GM12878 (cell line): Measurements from ENCODE around the gene ZNF892. TPM values are rescaled to one million over a fixed set of nuclear protein-coding genes. Genes with fewer than 3 reads are reported as not detected.

Experiments used
- ATAC-seq: fragments of 200-7000 bp; cut with Tn5 transposase; 3 replicates; pipeline ENCODE4 v1.9.1; 2020; ENCODE audit warnings: mild to moderate bottlenecking, moderate library complexity
- BruUV-seq: library from RNA; stranded (reverse); fragments of 400-500 nt; replicated peaks from 2 replicates; lab custom pipeline; 2021; lab: Mats Ljungman, UMichigan
- CTCF ChIA-PET: fragments of 300-600 bp; sonication (Branson Sonifier 250); formaldehyde crosslinking; extraction: SDS; loops from one replicate; lab custom pipeline; 2021; ENCODE audit warnings: inconsistent platforms; lab: Yijun Ruan, JAX
- POLR2A ChIA-PET: fragments of 350-600 bp; formaldehyde crosslinking; extraction: SDS; loops from one replicate; lab custom pipeline; 2021; ENCODE audit warnings: inconsistent platforms; lab: Charles Lee
- RAD21 ChIA-PET: fragments of 300-600 bp; sonication (Branson Sonifier 250); formaldehyde crosslinking; loops from one replicate; lab custom pipeline; 2023; ENCODE audit warnings: antibody characterized with exemption; ENCODE audit not compliant: unreplicated experiment; lab: Charles Lee
- SMC1A ChIA-PET: fragments of 300-600 bp; sonication (Branson Sonifier 250); formaldehyde crosslinking; loops from one replicate; lab custom pipeline; 2023; ENCODE audit not compliant: unreplicated experiment, uncharacterized antibody; lab: Charles Lee
- DNase-seq: peaks from one replicate; pipeline ENCODE4 v3.0.0-alpha.2; 2011; ENCODE audit warnings: low read depth, low spot score
- FAIRE-seq: peaks from 3 replicates; lab custom pipeline; 2011; peaks lifted over from hg19 to GRCh38; lab: Jason Lieb, UNC
- H2AFZ ChIP-seq: 2 replicates; pipeline ENCODE4 v1.6.0; 2011; ENCODE audit warnings: low read depth, low read length, control low read depth; ENCODE audit not compliant: control insufficient read depth
- H3K27ac ChIP-seq: 2 replicates; pipeline ENCODE4 v1.5.1; 2011; ENCODE audit warnings: control low read depth; ENCODE audit not compliant: control insufficient read depth, insufficient read depth
- H3K27me3 ChIP-seq, 2 experiments: replicated peaks in 1 of 2; 2 replicates each; pipeline versions ENCODE4 v1.6.0 to v1.6.1; 2011; ENCODE audit warnings: low read length in 1 of 2; ENCODE audit not compliant: control insufficient read depth in 2 of 2, insufficient read depth in 2 of 2
- H3K36me3 ChIP-seq, 2 experiments: 2 replicates each; pipeline ENCODE4 v1.5.1; 2011; ENCODE audit warnings: low read length in 1 of 2; ENCODE audit not compliant: control insufficient read depth in 2 of 2, insufficient read depth in 2 of 2
- H3K4me1 ChIP-seq: 2 replicates; pipeline ENCODE4 v1.6.1; 2011; ENCODE audit warnings: mild to moderate bottlenecking, low read length, moderate library complexity, mixed read lengths; ENCODE audit not compliant: control insufficient read depth, insufficient read depth
- H3K4me2 ChIP-seq: 2 replicates; pipeline ENCODE4 v1.6.0; 2011; ENCODE audit warnings: control low read depth; ENCODE audit not compliant: control insufficient read depth, insufficient read depth
- H3K4me3 ChIP-seq: fragments of 200-600 bp; sonication (generic); 2 replicates; pipeline ENCODE4 v1.5.1; 2016
- H3K79me2 ChIP-seq: 2 replicates; pipeline ENCODE4 v1.6.0; 2011; ENCODE audit warnings: low read length; ENCODE audit not compliant: control insufficient read depth, insufficient read depth
- H3K9ac ChIP-seq: 2 replicates; pipeline ENCODE4 v1.8.0; 2011; ENCODE audit warnings: low read length, control low read depth, mixed read lengths; ENCODE audit not compliant: control insufficient read depth, insufficient read depth
- H3K9me3 ChIP-seq: replicated peaks from 3 replicates; pipeline ENCODE4 v1.5.1; 2011; ENCODE audit warnings: mild to moderate bottlenecking, low read length; ENCODE audit not compliant: control insufficient read depth, insufficient read depth
- H4K20me1 ChIP-seq: 2 replicates; pipeline ENCODE4 v1.6.0; 2011; ENCODE audit not compliant: control insufficient read depth, insufficient read depth
- BHLHE40 ChIP-seq, 2 experiments: fragments of 450-650 bp in 1 of 2; IDR thresholded peaks; 2 replicates each; pipeline ENCODE4 v1.6.1; 2011 to 2017; ENCODE audit warnings: low read depth in 2 of 2, borderline replicate concordance in 1 of 2, improper control_type of control experiment in 1 of 2, low read length in 1 of 2, mild to moderate bottlenecking in 1 of 2
- BMI1 ChIP-seq: fragments of 450-650 bp; IDR thresholded peaks from 2 replicates; pipeline ENCODE4 v1.6.1; 2016; ENCODE audit warnings: mild to moderate bottlenecking, moderate library complexity, borderline replicate concordance
- DPF2 ChIP-seq: fragments of 450-650 bp; IDR thresholded peaks from 2 replicates; pipeline ENCODE4 v1.6.1; 2017; ENCODE audit warnings: mild to moderate bottlenecking
- EGR1 ChIP-seq, 2 experiments: IDR thresholded peaks; 1 replicate in 1 of 2; 2 replicates in 1 of 2; pipeline ENCODE4 v1.6.1; 2011 to 2012; ENCODE audit warnings: low read depth in 2 of 2, low read length in 2 of 2, borderline replicate concordance in 1 of 2, mild to moderate bottlenecking in 1 of 2, moderate library complexity in 1 of 2
- FOXK2 ChIP-seq: fragments of 450-650 bp; IDR thresholded peaks from 2 replicates; pipeline ENCODE4 v1.6.1; 2017; ENCODE audit warnings: mild to moderate bottlenecking, moderate library complexity
- LARP7 ChIP-seq: fragments of 450-650 bp; IDR thresholded peaks from 2 replicates; pipeline ENCODE4 v1.6.1; 2017; ENCODE audit warnings: mild to moderate bottlenecking
- PKNOX1 ChIP-seq: fragments of 450-650 bp; IDR thresholded peaks from 2 replicates; pipeline ENCODE4 v1.6.1; 2016; ENCODE audit warnings: mild to moderate bottlenecking
- POLR2A ChIP-seq: IDR thresholded peaks from 2 replicates; pipeline ENCODE4 v1.6.1; 2011; ENCODE audit warnings: low read depth, mild to moderate bottlenecking, low read length
- SMAD5 ChIP-seq: IDR thresholded peaks from 2 replicates; pipeline ENCODE4 v1.6.1; 2016; ENCODE audit warnings: antibody characterized with exemption, low read depth
- STAT1 ChIP-seq: fragments of 450-650 bp; conservative IDR thresholded peaks from 2 replicates; pipeline ENCODE4 v1.6.1; 2014; ENCODE audit warnings: antibody characterized with exemption, mild to moderate bottlenecking
- WGBS: methylation state at CpG from one replicate; pipeline ENCODE4 v1.1.6; 2016; ENCODE audit warnings: low lambda C conversion rate; ENCODE audit not compliant: insufficient replicate concordance, insufficient coverage; ENCODE audit errors: missing lambda C conversion rate; 5-methylcytosine and 5-hydroxymethylcytosine counted together
- in situ Hi-C: fragments of 300-500 bp; cut with MboI; formaldehyde crosslinking; loops from 9 replicates; pipeline ENCODE4 v1.14.3; 2018; ENCODE audit warnings: mixed read lengths
- intact Hi-C: fragments of 100-400 bp; cut with micrococcal nuclease; formaldehyde crosslinking; loops from one replicate; pipeline ENCODE4 v1.14.2; 2022; ENCODE audit not compliant: unreplicated experiment
- polyA plus RNA-seq, 11 experiments: library from polyadenylated mRNA; depleted of rRNA in 4 of 11; unstranded in 6 of 11; stranded (reverse) in 5 of 11; fragments of >200 nt; fragmentation: Nextera tagmentation in 4 of 11; fragmentation: Illumina TruSeq in 1 of 11; extraction: Ambion mirVana in 4 of 11; extraction: Trizol in 1 of 11; gene quantifications; 1 replicate in 1 of 11; 2 replicates in 10 of 11; pipeline versions ENCODE4 v1.2.1 to v1.2.3, GENCODE V29; 2011 to 2016; ENCODE audit warnings: inconsistent platforms in 2 of 11, missing spikeins in 2 of 11, low read depth in 1 of 11
- total RNA-seq, 4 experiments: library from RNA; depleted of rRNA in 3 of 4; stranded (reverse); fragments of >200 nt in 3 of 4; fragmentation: Illumina TruSeq in 1 of 4; extraction: Trizol in 1 of 4; gene quantifications; 2 replicates each; pipeline versions ENCODE4 v1.2.1 to v1.2.3, GENCODE V29; 2013 to 2021
- TF ChIP-seq, protein P1 (sequence below): fragments of 450-650 bp; IDR thresholded peaks from 2 replicates; pipeline ENCODE4 v1.6.1; 2017; ENCODE audit warnings: mild to moderate bottlenecking, moderate library complexity
- TF ChIP-seq, protein P2 (sequence below): fragments of 450-650 bp; IDR thresholded peaks from 2 replicates; pipeline ENCODE4 v1.6.1; 2017; ENCODE audit warnings: mild to moderate bottlenecking, moderate library complexity

ZNF892 gene
- total and polyA plus RNA-seq, 10 of the 15 experiments (the other 5 are each of a cell fraction or from before 2014, with no cell fraction given) = 0.11 to 1.3 (median 0.29) TPM; not detected in 3

DNA sequence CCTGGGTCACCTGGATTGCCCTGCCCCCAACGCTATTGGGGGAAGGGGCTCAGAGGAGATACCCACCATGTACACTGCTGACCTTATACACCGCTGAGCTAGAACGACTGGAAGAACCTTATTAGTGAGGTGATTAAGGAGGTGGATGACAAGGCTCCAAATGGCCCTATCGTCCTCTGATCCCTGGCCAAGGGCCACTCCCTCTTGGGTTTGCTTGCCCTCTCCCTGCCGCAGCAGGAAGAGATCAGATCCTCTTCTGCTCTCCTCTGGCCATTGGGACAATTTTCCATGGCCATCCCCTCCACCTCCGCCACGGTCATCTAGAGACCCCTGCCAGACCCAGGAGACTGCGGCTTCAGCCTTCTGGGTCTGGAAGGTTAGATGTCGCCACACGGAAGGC is 48.9 kb upstream of the ZNF892 start (continued):
- TF ChIP-seq FOXK2 (no peak), BHLHE40 (IDR thresholded peaks at IDR 0.05; ENCODE audit: borderline replicate concordance in 1 of 2, low read depth in 2 of 2, low read length in 1 of 2) (no peak)

DNA sequence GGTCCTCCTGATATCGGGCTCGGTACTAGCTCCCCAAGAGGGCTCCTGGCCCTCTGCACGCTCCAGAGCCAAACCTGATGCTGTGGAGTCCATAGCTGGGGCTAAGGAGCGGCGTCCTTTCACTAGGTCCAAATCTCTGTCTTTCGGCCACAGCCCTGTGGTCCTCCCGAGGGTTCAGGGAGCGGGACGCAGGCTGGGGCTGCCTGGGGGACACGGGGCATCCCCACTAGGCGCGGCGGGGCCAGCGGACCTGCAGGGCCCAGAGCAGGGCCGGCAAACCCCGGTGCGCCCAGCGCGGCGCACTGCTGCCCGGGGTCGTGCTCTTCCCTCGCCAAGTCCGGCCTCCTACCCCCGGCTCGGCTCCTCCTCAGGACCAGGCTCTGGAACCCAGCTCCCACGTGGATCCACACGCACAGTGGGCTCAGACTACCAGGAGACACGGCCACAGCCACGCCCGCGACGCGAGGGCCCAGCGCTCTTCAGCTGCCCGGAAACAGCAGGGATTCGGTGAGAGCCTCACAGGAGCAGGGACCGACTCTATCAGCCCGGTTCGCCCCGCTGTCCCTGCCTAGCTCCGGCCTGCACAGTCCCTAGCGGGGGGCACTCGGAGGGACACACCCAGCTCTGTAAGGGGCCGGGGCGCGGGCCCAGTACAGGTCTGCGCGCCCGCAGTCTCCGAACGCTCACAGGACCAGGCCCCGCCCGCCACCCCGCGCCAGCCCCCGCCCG is 48.3 kb upstream of the ZNF892 start:
- FAIRE-seq = no peak
- CTCF ChIA-PET = interaction anchor here (0.9 to 1.5 kb wide), 3 partner anchors 37 to 83 kb away, joined by 3 to 4 read pairs (median 3); partner anchors contain the start of gene MRPS5
- SMC1A ChIA-PET = no interaction called here
- in situ Hi-C loops = no loop called here
- Histone ChIP-seq H3K9ac (peak overlapping the region; percentile 72), H3K79me2 (peaks cover under 1% of the 10 kb centered on the region; the same call in 1 of the 2 replicates), H4K20me1 (no peaks in the 10 kb centered on the region), H3K4me1 (peaks cover 3% of the 10 kb centered on the region; the same call in 1 of the 2 replicates), H3K27me3 (no peaks in the 10 kb centered on the region), H3K4me3 (peak overlapping the region; percentile 78), H3K9me3 (peaks cover 3% of the 10 kb centered on the region; the same call in 1 of the 3 replicates), H3K27ac (no peak overlapping the region), H3K36me3 (peaks cover 0 to 3% of the 10 kb centered on the region in 2 experiments; a peak in 1 of 4 replicates), H3K4me2 (peak overlapping the region; percentile 94), H2AFZ (peak overlapping the region; percentile 87)
- no TSS peak for BruUV-seq
- intact Hi-C loops = no loop called here
- 6% methylated on average over 41 of the region's 58 CpGs for WGBS
- DNase-seq = no peak
- RAD21 ChIA-PET = interaction anchor here (0.6 to 1.2 kb wide), 2 partner anchors 28 to 43 kb away, joined by 3 to 5 read pairs; no protein-coding TSS in a partner anchor
- POLR2A ChIA-PET = interaction anchor here (2.1 kb wide), 1 partner anchor 37 kb away, joined by 6 read pairs; the partner anchor contains the start of gene MRPS5
- ATAC-seq = peak; percentile 79
- TF ChIP-seq, protein P1, sequence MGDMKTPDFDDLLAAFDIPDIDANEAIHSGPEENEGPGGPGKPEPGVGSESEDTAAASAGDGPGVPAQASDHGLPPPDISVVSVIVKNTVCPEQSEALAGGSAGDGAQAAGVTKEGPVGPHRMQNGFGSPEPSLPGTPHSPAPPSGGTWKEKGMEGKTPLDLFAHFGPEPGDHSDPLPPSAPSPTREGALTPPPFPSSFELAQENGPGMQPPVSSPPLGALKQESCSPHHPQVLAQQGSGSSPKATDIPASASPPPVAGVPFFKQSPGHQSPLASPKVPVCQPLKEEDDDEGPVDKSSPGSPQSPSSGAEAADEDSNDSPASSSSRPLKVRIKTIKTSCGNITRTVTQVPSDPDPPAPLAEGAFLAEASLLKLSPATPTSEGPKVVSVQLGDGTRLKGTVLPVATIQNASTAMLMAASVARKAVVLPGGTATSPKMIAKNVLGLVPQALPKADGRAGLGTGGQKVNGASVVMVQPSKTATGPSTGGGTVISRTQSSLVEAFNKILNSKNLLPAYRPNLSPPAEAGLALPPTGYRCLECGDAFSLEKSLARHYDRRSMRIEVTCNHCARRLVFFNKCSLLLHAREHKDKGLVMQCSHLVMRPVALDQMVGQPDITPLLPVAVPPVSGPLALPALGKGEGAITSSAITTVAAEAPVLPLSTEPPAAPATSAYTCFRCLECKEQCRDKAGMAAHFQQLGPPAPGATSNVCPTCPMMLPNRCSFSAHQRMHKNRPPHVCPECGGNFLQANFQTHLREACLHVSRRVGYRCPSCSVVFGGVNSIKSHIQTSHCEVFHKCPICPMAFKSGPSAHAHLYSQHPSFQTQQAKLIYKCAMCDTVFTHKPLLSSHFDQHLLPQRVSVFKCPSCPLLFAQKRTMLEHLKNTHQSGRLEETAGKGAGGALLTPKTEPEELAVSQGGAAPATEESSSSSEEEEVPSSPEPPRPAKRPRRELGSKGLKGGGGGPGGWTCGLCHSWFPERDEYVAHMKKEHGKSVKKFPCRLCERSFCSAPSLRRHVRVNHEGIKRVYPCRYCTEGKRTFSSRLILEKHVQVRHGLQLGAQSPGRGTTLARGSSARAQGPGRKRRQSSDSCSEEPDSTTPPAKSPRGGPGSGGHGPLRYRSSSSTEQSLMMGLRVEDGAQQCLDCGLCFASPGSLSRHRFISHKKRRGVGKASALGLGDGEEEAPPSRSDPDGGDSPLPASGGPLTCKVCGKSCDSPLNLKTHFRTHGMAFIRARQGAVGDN = 0 out of 2 replicates have a peak, but pooled peaks have one; percentile 32
- TF ChIP-seq STAT1 = no peak
- peak in 1 of 2 experiments; percentile 40; a peak in 1 of 3 replicates for TF ChIP-seq EGR1 (IDR thresholded peaks at IDR 0.05; ENCODE audit: borderline replicate concordance in 1 of 2, low read depth in 2 of 2, low read length in 2 of 2)
- no peak for TF ChIP-seq BMI1
- TF ChIP-seq PKNOX1 = no peak
- TF ChIP-seq SMAD5 = no peak
- TF ChIP-seq LARP7 = peak; percentile 73
- peak; percentile 28; the same call in 1 of the 2 replicates for TF ChIP-seq DPF2
- TF ChIP-seq, protein P2, sequence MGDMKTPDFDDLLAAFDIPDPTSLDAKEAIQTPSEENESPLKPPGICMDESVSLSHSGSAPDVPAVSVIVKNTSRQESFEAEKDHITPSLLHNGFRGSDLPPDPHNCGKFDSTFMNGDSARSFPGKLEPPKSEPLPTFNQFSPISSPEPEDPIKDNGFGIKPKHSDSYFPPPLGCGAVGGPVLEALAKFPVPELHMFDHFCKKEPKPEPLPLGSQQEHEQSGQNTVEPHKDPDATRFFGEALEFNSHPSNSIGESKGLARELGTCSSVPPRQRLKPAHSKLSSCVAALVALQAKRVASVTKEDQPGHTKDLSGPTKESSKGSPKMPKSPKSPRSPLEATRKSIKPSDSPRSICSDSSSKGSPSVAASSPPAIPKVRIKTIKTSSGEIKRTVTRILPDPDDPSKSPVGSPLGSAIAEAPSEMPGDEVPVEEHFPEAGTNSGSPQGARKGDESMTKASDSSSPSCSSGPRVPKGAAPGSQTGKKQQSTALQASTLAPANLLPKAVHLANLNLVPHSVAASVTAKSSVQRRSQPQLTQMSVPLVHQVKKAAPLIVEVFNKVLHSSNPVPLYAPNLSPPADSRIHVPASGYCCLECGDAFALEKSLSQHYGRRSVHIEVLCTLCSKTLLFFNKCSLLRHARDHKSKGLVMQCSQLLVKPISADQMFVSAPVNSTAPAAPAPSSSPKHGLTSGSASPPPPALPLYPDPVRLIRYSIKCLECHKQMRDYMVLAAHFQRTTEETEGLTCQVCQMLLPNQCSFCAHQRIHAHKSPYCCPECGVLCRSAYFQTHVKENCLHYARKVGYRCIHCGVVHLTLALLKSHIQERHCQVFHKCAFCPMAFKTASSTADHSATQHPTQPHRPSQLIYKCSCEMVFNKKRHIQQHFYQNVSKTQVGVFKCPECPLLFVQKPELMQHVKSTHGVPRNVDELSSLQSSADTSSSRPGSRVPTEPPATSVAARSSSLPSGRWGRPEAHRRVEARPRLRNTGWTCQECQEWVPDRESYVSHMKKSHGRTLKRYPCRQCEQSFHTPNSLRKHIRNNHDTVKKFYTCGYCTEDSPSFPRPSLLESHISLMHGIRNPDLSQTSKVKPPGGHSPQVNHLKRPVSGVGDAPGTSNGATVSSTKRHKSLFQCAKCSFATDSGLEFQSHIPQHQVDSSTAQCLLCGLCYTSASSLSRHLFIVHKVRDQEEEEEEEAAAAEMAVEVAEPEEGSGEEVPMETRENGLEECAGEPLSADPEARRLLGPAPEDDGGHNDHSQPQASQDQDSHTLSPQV = no peak
- peak; percentile 2 for TF ChIP-seq POLR2A
